Measurements from ENCODE around the gene SEZ6L2. TPM values are rescaled to one million over a fixed set of nuclear protein-coding genes. Genes with fewer than 3 reads are reported as not detected.

Gene SEZ6L2
- total RNA-seq, 1 donor from 2014 or later, result 15.7 TPM

- no peaks in the 10 kb centered on the region for H3K36me3 ChIP-seq
- H3K9me3 ChIP-seq, result no peaks in the 10 kb centered on the region
- DNase-seq (ENCODE audit: extremely low spot score in 2 of 2), result no peak
- TF ChIP-seq POLR2AphosphoS5 (IDR thresholded peaks at IDR 0.05; ENCODE audit: insufficient read depth in 1 of 2, low read depth in 1 of 2) (no peak), CTCF (IDR thresholded peaks at IDR 0.05) (no peak), POLR2A (IDR thresholded peaks at IDR 0.05) (no peak)
- H3K27me3 ChIP-seq, result no peaks in the 10 kb centered on the region
- intact Hi-C loops (cut with DNase I), result no loop called here
- H3K4me3 ChIP-seq, result no peak overlapping the region
- no peak overlapping the region for H3K27ac ChIP-seq
- H3K4me1 ChIP-seq, result no peaks in the 10 kb centered on the region
Observed at GRCh38 chr16:29906520-29907244, 7.3 kb upstream of the SEZ6L2 start.

GRCh38 chr16:29905668-29906067 is 6.3 kb upstream of the SEZ6L2 start:
- Histone ChIP-seq H3K9me3 (no peaks in the 10 kb centered on the region), H3K36me3 (no peaks in the 10 kb centered on the region), H3K27ac (no peak overlapping the region), H3K4me1 (peaks cover 4% of the 10 kb centered on the region), H3K4me3 (no peak overlapping the region), H3K27me3 (no peaks in the 10 kb centered on the region)
- intact Hi-C loops (cut with DNase I), result loop anchor here (2.0 kb wide), 1 partner anchor 59 kb away; no protein-coding TSS in a partner anchor
- TF ChIP-seq POLR2AphosphoS5 (IDR thresholded peaks at IDR 0.05; ENCODE audit: insufficient read depth in 1 of 2, low read depth in 1 of 2) (no peak), POLR2A (IDR thresholded peaks at IDR 0.05) (no peak), CTCF (IDR thresholded peaks at IDR 0.05) (no peak)
- no peak for DNase-seq (ENCODE audit: extremely low spot score in 2 of 2)

- no peaks in the 10 kb centered on the region for H3K27me3 ChIP-seq
- intact Hi-C loops (cut with DNase I), result loop anchor here (2.0 kb wide), 1 partner anchor 58 kb away; no protein-coding TSS in a partner anchor
- H3K4me1 ChIP-seq, result peaks cover 12% of the 10 kb centered on the region
- TF ChIP-seq POLR2A (IDR thresholded peaks at IDR 0.05) (no peak), CTCF (IDR thresholded peaks at IDR 0.05) (no peak)
- no peak overlapping the region for H3K27ac ChIP-seq
- DNase-seq (ENCODE audit: extremely low spot score in 2 of 2), result no peak
- H3K4me3 ChIP-seq, result no peak overlapping the region
- no peaks in the 10 kb centered on the region for H3K9me3 ChIP-seq
- H3K36me3 ChIP-seq, result no peaks in the 10 kb centered on the region
Observed at GRCh38 chr16:29904947-29905346, 5.6 kb upstream of the SEZ6L2 start.

GRCh38 chr16:29903590-29903989 is 4.2 kb upstream of the SEZ6L2 start:
- H3K4me1 ChIP-seq, result peaks cover 22% of the 10 kb centered on the region
- TF ChIP-seq POLR2A (IDR thresholded peaks at IDR 0.05), result no peak
- no peak for TF ChIP-seq POLR2AphosphoS5 (IDR thresholded peaks at IDR 0.05; ENCODE audit: insufficient read depth in 1 of 2, low read depth in 1 of 2)
- no peak for TF ChIP-seq CTCF (IDR thresholded peaks at IDR 0.05)
- H3K4me3 ChIP-seq, result no peak overlapping the region
- H3K9me3 ChIP-seq, result no peaks in the 10 kb centered on the region
- intact Hi-C loops (cut with DNase I), result no loop called here
- DNase-seq (ENCODE audit: extremely low spot score in 2 of 2), result no peak
- H3K27ac ChIP-seq, result no peak overlapping the region
- H3K36me3 ChIP-seq, result no peaks in the 10 kb centered on the region
- no peaks in the 10 kb centered on the region for H3K27me3 ChIP-seq

- Histone ChIP-seq H3K4me1 (peaks cover 22% of the 10 kb centered on the region), H3K36me3 (no peaks in the 10 kb centered on the region), H3K27ac (no peak overlapping the region), H3K27me3 (peaks cover 3% of the 10 kb centered on the region), H3K4me3 (no peak overlapping the region), H3K9me3 (no peaks in the 10 kb centered on the region)
- intact Hi-C loops (cut with DNase I), result no loop called here
- TF ChIP-seq CTCF (IDR thresholded peaks at IDR 0.05), result no peak
- no peak for TF ChIP-seq POLR2AphosphoS5 (IDR thresholded peaks at IDR 0.05; ENCODE audit: insufficient read depth in 1 of 2, low read depth in 1 of 2)
- TF ChIP-seq POLR2A (IDR thresholded peaks at IDR 0.05), result no peak
- DNase-seq (ENCODE audit: extremely low spot score in 2 of 2), result no peak
Observed at GRCh38 chr16:29901607-29901945, 2.2 kb upstream of the SEZ6L2 start.

Measured in vagina (tissue), 2 donors.